ENCODE measurements around the gene ASCC2.

- TF ChIP-seq, protein P1, sequence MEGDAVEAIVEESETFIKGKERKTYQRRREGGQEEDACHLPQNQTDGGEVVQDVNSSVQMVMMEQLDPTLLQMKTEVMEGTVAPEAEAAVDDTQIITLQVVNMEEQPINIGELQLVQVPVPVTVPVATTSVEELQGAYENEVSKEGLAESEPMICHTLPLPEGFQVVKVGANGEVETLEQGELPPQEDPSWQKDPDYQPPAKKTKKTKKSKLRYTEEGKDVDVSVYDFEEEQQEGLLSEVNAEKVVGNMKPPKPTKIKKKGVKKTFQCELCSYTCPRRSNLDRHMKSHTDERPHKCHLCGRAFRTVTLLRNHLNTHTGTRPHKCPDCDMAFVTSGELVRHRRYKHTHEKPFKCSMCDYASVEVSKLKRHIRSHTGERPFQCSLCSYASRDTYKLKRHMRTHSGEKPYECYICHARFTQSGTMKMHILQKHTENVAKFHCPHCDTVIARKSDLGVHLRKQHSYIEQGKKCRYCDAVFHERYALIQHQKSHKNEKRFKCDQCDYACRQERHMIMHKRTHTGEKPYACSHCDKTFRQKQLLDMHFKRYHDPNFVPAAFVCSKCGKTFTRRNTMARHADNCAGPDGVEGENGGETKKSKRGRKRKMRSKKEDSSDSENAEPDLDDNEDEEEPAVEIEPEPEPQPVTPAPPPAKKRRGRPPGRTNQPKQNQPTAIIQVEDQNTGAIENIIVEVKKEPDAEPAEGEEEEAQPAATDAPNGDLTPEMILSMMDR (conservative IDR thresholded peaks at IDR 0.05): no peak
- no peak for TF ChIP-seq EZH2 (IDR thresholded peaks at IDR 0.05; ENCODE audit: low read depth)
These were observed 22.1 kb upstream of the ASCC2 start for GRCh38 chr22:29860006-29860766.

All from PC-9 (cell line).